NCI-H1105 (cell line): Measurements from ENCODE around the gene NDC80.
A peak's percentile ranks its signal among the peaks of the same experiment; 100 is the strongest.

Experiments used
- DNase-seq: peaks from one replicate; lab custom pipeline; 2025; lab: John Stamatoyannopoulos, UW

Gene NDC80

GRCh38 chr18:2559249-2559648 is 12.1 kb upstream of the NDC80 start:
- DNase-seq: no peak

GRCh38 chr18:2564373-2564772 is 7.0 kb upstream of the NDC80 start:
- no peak for DNase-seq

- DNase-seq: no peak
These were observed 3.2 kb upstream of the NDC80 start for GRCh38 chr18:2568129-2568528.

GRCh38 chr18:2568605-2569004 is 2.8 kb upstream of the NDC80 start:
- no peak for DNase-seq

- no peak for DNase-seq
These were observed 1.8 kb upstream of the NDC80 start for GRCh38 chr18:2569338-2570207.

- DNase-seq: peak; percentile 36
These were observed 571 bp upstream of the NDC80 start for GRCh38 chr18:2570772-2571199.

GRCh38 chr18:2572171-2572569 is 813 bp downstream of the NDC80 start:
- no peak for DNase-seq

- no peak for DNase-seq
These were observed 1.5 kb downstream of the NDC80 start for GRCh38 chr18:2572892-2573291.

GRCh38 chr18:2573408-2573807 is 2.1 kb downstream of the NDC80 start:
- DNase-seq: no peak

- no peak for DNase-seq
These were observed 16.4 kb downstream of the NDC80 start for GRCh38 chr18:2587788-2588187.

GRCh38 chr18:2588666-2589344 is 17.4 kb downstream of the NDC80 start:
- no peak for DNase-seq

- DNase-seq: no peak
These were observed 18.1 kb downstream of the NDC80 start for GRCh38 chr18:2589345-2590068.

- no peak for DNase-seq
These were observed 18.9 kb downstream of the NDC80 start for GRCh38 chr18:2590303-2590702.

GRCh38 chr18:2597639-2598038 is 26.3 kb downstream of the NDC80 start:
- no peak for DNase-seq

- DNase-seq: no peak
These were observed 31.5 kb downstream of the NDC80 start for GRCh38 chr18:2602844-2603243.

- DNase-seq: no peak
These were observed 35.0 kb downstream of the NDC80 start for GRCh38 chr18:2606335-2606734.

GRCh38 chr18:2609604-2610003 is 38.2 kb downstream of the NDC80 start:
- DNase-seq: no peak

- no peak for DNase-seq
These were observed 39.2 kb downstream of the NDC80 start for GRCh38 chr18:2610549-2610948.

GRCh38 chr18:2612996-2613395 is 41.6 kb downstream of the NDC80 start:
- no peak for DNase-seq

GRCh38 chr18:2617401-2617998 is 46.1 kb downstream of the NDC80 start:
- no peak for DNase-seq

- DNase-seq: no peak
These were observed 46.7 kb downstream of the NDC80 start for GRCh38 chr18:2618009-2618408.

- DNase-seq: no peak
These were observed 53.9 kb downstream of the NDC80 start for GRCh38 chr18:2625217-2625616.
